ENCODE data around the gene EME2.

The EME2 gene

DNA sequence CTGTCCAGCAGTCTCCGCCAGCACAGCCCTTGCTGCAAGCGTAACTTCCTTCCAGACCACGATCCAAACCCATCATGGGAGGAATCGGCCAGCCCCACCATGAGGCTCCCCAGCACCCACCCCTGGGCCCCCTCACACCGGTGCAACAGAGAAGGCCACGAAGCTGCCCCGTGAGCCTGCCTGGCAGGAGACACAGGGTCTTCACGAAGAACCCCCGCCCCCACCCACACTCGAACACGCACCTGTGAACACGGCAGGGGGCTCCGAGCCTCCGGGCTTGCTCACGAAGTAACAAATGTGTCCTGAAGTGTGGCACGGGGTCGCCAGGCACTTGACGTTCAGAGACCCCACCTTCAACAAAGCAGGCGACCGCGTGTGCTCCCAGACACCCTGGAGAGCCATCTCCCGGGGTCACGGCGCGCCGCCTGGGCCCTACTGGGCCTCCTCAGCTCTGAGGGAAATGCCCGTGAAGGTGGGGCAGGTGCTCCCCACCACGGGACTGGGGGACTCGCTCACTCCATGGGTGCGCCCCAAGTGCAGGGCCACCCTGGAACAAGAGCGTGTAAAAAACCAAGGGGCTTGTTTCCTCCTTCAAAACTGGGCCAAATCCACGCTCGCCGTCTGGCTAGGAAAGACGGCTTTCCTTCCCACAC is 46.4 kb downstream of the EME2 start:
- no peak for DNase-seq (ENCODE audit: low read depth)

DNA sequence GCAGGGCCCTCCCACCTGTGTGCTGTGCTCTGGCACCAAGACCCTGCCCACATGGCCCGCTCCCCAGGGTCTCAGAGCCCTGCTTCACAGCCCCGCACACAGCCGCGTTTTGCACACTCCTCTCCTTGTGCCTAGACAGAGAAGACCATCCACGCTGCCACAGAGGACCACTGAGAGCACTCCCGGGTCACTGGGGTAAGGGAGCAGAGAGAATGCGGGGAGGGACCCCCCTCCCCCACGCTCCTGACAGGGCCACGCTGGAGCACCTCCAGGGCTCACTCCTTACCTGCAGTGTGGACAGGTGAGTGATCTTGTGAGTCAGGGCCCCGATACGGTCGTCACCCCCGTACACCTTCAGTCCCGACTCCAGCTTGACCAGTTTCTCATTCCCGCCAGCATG is 47.0 kb downstream of the EME2 start:
- DNase-seq (ENCODE audit: low read depth) = no peak

GRCh38 chr16:1820096-1820945 is 47.7 kb downstream of the EME2 start:
- DNase-seq (ENCODE audit: low read depth) = no peak

DNA sequence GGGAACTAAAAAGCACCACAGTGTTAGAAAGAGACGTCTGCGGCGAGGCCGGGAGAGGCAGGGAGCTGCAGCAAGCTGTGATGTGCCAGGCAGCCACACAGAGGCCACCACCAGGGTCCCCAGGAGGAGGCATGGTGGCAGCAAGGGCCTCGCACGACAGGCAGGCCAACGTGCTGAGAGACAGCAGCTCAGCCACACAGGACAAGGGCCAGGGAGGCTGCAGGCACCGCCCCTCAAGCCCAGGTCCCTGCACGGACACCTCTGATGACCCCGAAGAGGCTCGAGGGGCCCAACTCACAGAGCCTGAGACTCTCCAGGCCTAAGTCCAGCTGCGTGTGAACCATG is 48.3 kb downstream of the EME2 start:
- no peak for DNase-seq (ENCODE audit: low read depth)

GRCh38 chr16:1821861-1822611 is 49.4 kb downstream of the EME2 start:
- DNase-seq (ENCODE audit: low read depth) = no peak

DNA sequence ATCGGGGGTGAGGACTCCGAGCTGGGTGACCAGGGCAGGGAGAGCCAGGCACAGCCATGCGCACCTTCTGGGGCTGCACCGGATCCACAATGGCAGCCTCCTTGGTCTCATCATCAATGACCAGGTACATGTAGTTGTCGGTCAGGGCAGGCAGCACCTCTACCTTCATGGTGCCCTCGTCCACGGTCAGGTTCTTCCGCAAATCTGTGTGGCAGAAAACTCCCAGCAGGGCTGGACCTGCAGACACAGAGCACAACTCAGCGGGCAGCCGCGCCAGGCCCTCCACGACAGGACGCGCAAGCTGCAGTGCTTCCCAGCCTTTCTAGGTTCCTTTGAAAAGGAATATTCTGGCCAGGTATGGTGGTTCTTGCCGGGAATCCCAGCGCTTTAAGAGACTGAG is 50.2 kb downstream of the EME2 start:
- no peak for DNase-seq (ENCODE audit: low read depth)

DNA sequence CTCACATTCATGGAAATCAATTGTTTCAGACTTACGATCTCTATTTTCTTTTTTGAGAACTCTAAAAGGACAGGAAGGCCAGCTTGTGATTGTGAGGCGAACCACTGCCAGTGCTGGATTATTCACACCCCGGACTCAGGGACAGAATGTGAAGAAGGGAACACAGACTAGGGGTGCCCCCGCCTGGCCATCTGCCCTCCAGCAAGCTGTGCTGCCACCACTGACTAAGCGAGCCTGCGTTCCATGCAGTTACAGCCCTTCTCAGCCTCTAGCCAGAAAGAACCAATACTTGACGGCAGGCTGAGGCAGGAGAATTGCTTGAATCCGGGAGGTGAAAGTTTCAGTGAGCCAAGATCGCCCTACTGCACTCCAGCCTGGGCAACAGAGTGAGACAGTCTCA is 51.2 kb downstream of the EME2 start:
- no peak for DNase-seq (ENCODE audit: low read depth)

DNA sequence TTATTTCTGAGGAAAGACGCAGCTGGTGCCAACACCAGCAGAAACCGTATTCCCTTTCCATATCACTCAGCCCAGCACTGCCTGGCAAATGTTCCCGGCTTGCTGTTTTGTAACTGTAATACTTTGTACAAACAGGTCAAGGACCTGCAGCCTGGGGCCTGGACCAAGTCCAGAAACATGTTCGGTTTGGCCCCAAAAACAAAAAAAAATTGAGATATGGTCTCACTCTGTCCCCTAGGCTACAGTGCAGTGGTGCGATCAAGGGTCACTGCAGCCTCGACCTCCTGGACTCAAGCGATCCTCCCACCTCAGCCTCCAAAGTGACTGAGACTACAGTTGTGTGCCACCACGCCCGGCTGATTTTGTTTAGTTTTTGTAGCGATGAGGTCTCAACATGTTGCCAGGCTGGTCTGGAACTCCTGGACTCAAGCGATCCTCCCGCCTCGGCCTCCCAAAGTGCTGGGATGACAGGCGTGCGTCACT is 52.8 kb downstream of the EME2 start:
- no peak for DNase-seq (ENCODE audit: low read depth)
